ENCODE data around the gene PZP.

PZP gene

GRCh38 chr12:9124383-9125031, 83.7 kb downstream of the PZP start:
- no peak for TF ChIP-seq CTCF (IDR thresholded peaks at IDR 0.05)

- no peak for TF ChIP-seq CTCF (IDR thresholded peaks at IDR 0.05)
These were observed 84.3 kb downstream of the PZP start for GRCh38 chr12:9123781-9124382.

- TF ChIP-seq CTCF (IDR thresholded peaks at IDR 0.05) = no peak
These were observed 86.0 kb downstream of the PZP start for GRCh38 chr12:9122091-9122609.

- no peak for TF ChIP-seq CTCF (IDR thresholded peaks at IDR 0.05)
These were observed 87.6 kb downstream of the PZP start for GRCh38 chr12:9120487-9121184.

GRCh38 chr12:9118158-9118557, 90.0 kb downstream of the PZP start:
- no peak for TF ChIP-seq CTCF (IDR thresholded peaks at IDR 0.05)

- TF ChIP-seq CTCF (IDR thresholded peaks at IDR 0.05) = no peak
These were observed 92.2 kb downstream of the PZP start, which contains the start of gene A2M for GRCh38 chr12:9115731-9116559. A2M (minus strand) TSS chr12:9115919; CDS start chr12:9115849, 70 bp downstream.

GRCh38 chr12:9114946-9115345, 93.2 kb downstream of the PZP start:
- no peak for TF ChIP-seq CTCF (IDR thresholded peaks at IDR 0.05)
